ENCODE measurements around the gene CTSK. TPM values are rescaled to one million over a fixed set of nuclear protein-coding genes. Genes with fewer than 3 reads are reported as not detected.

CTSK gene
- polyA plus RNA-seq, 1 experiment = 70.7 TPM

GRCh38 chr1:150760013-150760412, 48.0 kb downstream of the CTSK start:
- Histone ChIP-seq H3K27me3 (ENCODE audit: control insufficient read depth, insufficient read depth, low read length) (no peaks in the 10 kb centered on the region; the same call in 1 of the 2 replicates), H3K4me3 (ENCODE audit: low read depth, low read length) (no peak overlapping the region), H3K36me3 (ENCODE audit: control insufficient read depth, insufficient read depth, low read length) (no peaks in the 10 kb centered on the region)
- CTCF ChIA-PET = no interaction called here
- DNase-seq (ENCODE audit: low read depth) = no peak
- TF ChIP-seq, protein P1, sequence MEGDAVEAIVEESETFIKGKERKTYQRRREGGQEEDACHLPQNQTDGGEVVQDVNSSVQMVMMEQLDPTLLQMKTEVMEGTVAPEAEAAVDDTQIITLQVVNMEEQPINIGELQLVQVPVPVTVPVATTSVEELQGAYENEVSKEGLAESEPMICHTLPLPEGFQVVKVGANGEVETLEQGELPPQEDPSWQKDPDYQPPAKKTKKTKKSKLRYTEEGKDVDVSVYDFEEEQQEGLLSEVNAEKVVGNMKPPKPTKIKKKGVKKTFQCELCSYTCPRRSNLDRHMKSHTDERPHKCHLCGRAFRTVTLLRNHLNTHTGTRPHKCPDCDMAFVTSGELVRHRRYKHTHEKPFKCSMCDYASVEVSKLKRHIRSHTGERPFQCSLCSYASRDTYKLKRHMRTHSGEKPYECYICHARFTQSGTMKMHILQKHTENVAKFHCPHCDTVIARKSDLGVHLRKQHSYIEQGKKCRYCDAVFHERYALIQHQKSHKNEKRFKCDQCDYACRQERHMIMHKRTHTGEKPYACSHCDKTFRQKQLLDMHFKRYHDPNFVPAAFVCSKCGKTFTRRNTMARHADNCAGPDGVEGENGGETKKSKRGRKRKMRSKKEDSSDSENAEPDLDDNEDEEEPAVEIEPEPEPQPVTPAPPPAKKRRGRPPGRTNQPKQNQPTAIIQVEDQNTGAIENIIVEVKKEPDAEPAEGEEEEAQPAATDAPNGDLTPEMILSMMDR (IDR thresholded peaks at IDR 0.05; ENCODE audit: insufficient read depth, low read depth, low read length) = no peak
- POLR2A ChIA-PET = no interaction called here

GRCh38 chr1:150753416-150753815, 54.6 kb downstream of the CTSK start:
- TF ChIP-seq, protein P1 (IDR thresholded peaks at IDR 0.05; ENCODE audit: insufficient read depth, low read depth, low read length) = no peak
- ChIA-PET CTCF (interaction anchor here (0.7 to 1.2 kb wide), 2 partner anchors 11 to 64 kb away, joined by 3 read pairs; no protein-coding TSS in a partner anchor), POLR2A (no interaction called here)
- Histone ChIP-seq H3K4me3 (ENCODE audit: low read depth, low read length) (no peak overlapping the region), H3K36me3 (ENCODE audit: control insufficient read depth, insufficient read depth, low read length) (no peaks in the 10 kb centered on the region), H3K27me3 (ENCODE audit: control insufficient read depth, insufficient read depth, low read length) (no peaks in the 10 kb centered on the region; the same call in 1 of the 2 replicates)
- no peak for DNase-seq (ENCODE audit: low read depth)

DNA sequence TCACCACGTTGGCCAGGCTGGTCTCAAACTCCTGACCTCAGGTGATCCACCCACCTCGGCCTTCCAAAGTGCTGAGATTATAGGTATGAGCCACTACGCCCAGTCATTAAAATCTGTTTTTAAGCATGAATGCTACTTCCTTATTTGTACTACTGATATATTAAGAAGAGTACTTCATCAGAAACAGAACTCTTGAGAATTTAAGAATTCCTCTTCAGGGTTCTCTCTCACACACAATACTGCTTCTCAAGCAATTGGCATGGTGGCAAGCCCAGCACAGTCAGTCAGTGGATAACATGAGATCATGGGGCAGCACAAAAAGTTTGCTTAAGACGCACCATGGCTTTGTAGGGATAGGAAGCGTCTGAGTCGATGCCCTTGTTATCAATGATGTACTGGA, 56.6 kb downstream of the CTSK start:
- H3K36me3 ChIP-seq (ENCODE audit: control insufficient read depth, insufficient read depth, low read length) = no peaks in the 10 kb centered on the region
- H3K27me3 ChIP-seq (ENCODE audit: control insufficient read depth, insufficient read depth, low read length) = no peaks in the 10 kb centered on the region
- TF ChIP-seq, protein P1 (IDR thresholded peaks at IDR 0.05; ENCODE audit: insufficient read depth, low read depth, low read length) = no peak
- POLR2A ChIA-PET = no interaction called here
- CTCF ChIA-PET = interaction anchor here (0.7 kb wide), 1 partner anchor 15 kb away, joined by 3 read pairs; no protein-coding TSS in a partner anchor
- no peak overlapping the region for H3K4me3 ChIP-seq (ENCODE audit: low read depth, low read length)
- no peak for DNase-seq (ENCODE audit: low read depth)

- no peaks in the 10 kb centered on the region for H3K27me3 ChIP-seq (ENCODE audit: control insufficient read depth, insufficient read depth, low read length)
- ChIA-PET POLR2A (no interaction called here), CTCF (no interaction called here)
- H3K36me3 ChIP-seq (ENCODE audit: control insufficient read depth, insufficient read depth, low read length) = no peaks in the 10 kb centered on the region
- TF ChIP-seq, protein P1 (IDR thresholded peaks at IDR 0.05; ENCODE audit: insufficient read depth, low read depth, low read length) = no peak
- DNase-seq (ENCODE audit: low read depth) = no peak
- H3K4me3 ChIP-seq (ENCODE audit: low read depth, low read length) = no peak overlapping the region
Measured at GRCh38 chr1:150749720-150750311, 58.2 kb downstream of the CTSK start.

DNA sequence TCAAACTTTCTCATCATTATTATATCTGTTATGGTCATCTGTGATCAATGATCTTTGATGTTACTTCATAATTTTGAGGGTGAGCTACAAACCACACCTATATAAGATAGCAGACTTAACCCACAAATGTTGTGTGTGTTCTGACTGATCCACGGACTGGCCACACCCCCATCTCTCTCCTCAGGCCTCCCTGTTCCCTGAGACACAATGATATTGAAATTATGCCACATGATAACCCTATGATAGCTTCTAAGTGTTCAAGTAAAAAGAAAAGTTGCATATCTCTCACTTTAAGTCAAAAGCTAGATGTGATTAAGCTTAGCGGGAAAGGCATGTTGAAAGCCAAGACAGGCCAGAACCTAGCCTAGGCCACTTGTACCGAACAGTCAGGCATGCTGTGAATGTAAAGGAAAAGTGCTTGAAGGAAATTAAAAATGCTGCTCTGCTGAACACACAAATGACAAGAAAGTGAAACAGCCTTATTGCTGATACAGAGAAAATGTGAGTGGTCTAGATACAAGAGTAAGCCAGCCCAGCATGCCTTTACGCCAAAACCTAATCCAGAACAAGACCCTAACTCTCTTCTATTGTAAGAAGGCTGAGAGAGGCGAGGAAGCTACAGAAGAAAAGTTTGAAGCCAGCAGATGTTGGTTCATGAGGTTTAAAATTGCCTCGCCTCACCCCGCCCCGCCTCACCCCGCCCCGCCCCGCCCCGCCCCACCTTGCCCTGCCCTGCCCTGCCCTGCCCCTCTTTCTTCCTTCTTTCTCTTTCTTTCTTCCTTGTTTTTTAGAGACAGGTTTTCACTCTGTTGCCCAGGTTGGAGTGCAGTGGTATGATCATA, 59.0 kb downstream of the CTSK start:
- ChIA-PET CTCF (no interaction called here), POLR2A (no interaction called here)
- Histone ChIP-seq H3K36me3 (ENCODE audit: control insufficient read depth, insufficient read depth, low read length) (no peaks in the 10 kb centered on the region), H3K4me3 (ENCODE audit: low read depth, low read length) (no peak overlapping the region), H3K27me3 (ENCODE audit: control insufficient read depth, insufficient read depth, low read length) (no peaks in the 10 kb centered on the region)
- DNase-seq (ENCODE audit: low read depth) = no peak
- TF ChIP-seq, protein P1 (IDR thresholded peaks at IDR 0.05; ENCODE audit: insufficient read depth, low read depth, low read length) = no peak
